Stimulated activated CD4-positive, alpha-beta T cell treated with anti-CD3 and anti-CD28 coated beads, Interleukin-2, amount 100 ng/mL, for 24 hours (primary cell): Measurements from ENCODE around the gene FBXO17.

ENCODE experiments used
- DNase-seq, 2 donors: peaks; one replicate each; pipeline ENCODE4 v3.0.0-alpha.2; 2020

Gene FBXO17

GRCh38 chr19:38913958-38914357, 61.6 kb downstream of the FBXO17 start:
- no peak for DNase-seq

GRCh38 chr19:38912600-38913514, 62.7 kb downstream of the FBXO17 start:
- DNase-seq: no peak

GRCh38 chr19:38911388-38912001, 64.0 kb downstream of the FBXO17 start:
- DNase-seq: no peak

GRCh38 chr19:38910488-38910887, 65.1 kb downstream of the FBXO17 start:
- DNase-seq: no peak

GRCh38 chr19:38908911-38909310, 66.6 kb downstream of the FBXO17 start:
- DNase-seq: no peak

- no peak for DNase-seq
Observed at GRCh38 chr19:38907670-38908069, 67.9 kb downstream of the FBXO17 start.

GRCh38 chr19:38907227-38907626, 68.3 kb downstream of the FBXO17 start:
- no peak for DNase-seq

GRCh38 chr19:38905620-38906019, 69.9 kb downstream of the FBXO17 start:
- DNase-seq: no peak

- DNase-seq: no peak
Observed at GRCh38 chr19:38904581-38905539, 70.7 kb downstream of the FBXO17 start.

- DNase-seq: no peak
Observed at GRCh38 chr19:38901683-38902082, 73.9 kb downstream of the FBXO17 start.

- no peak for DNase-seq
Observed at GRCh38 chr19:38900743-38901190, 74.8 kb downstream of the FBXO17 start.

GRCh38 chr19:38900202-38900629, 75.3 kb downstream of the FBXO17 start:
- no peak for DNase-seq

GRCh38 chr19:38899447-38900201, 75.9 kb downstream of the FBXO17 start, which contains the start of the genes NFKBIB and SIRT2:
Gene NFKBIB, plus strand, starts transcription at chr19:38899969. Its CDS starts 64 bp downstream, at chr19:38900033.
Gene SIRT2, minus strand, starts transcription at chr19:38899618. Its CDS starts 97 bp downstream, at chr19:38899521.
- DNase-seq: peak; percentile 98 to 99

- DNase-seq: no peak
Observed at GRCh38 chr19:38898788-38899446, 76.6 kb downstream of the FBXO17 start.

- no peak for DNase-seq
Observed at GRCh38 chr19:38894968-38895367, 80.6 kb downstream of the FBXO17 start.

GRCh38 chr19:38893341-38893771, 82.2 kb downstream of the FBXO17 start:
- DNase-seq: no peak

- no peak for DNase-seq
Observed at GRCh38 chr19:38892841-38893240, 82.7 kb downstream of the FBXO17 start.

GRCh38 chr19:38891771-38892170, 83.8 kb downstream of the FBXO17 start:
- DNase-seq: no peak
